Stimulated activated CD4-positive, alpha-beta T cell treated with anti-CD3 and anti-CD28 coated beads, Interleukin-12 subunit alpha, Interleukin-12 subunit beta, amount 100 ng/mL, for 4 hours (primary cell): ENCODE measurements around the gene CNNM2.
A peak's percentile ranks its signal among the peaks of the same experiment; 100 is the strongest.
"Not testable (repeated sequence)": the region's sequence is repeated elsewhere in the genome, so short reads cannot be mapped to it uniquely, and the experiment has no call there.

ENCODE experiments used
- DNase-seq: peaks from one replicate; pipeline ENCODE4 v3.0.0-alpha.2; 2020

CNNM2 gene

DNA sequence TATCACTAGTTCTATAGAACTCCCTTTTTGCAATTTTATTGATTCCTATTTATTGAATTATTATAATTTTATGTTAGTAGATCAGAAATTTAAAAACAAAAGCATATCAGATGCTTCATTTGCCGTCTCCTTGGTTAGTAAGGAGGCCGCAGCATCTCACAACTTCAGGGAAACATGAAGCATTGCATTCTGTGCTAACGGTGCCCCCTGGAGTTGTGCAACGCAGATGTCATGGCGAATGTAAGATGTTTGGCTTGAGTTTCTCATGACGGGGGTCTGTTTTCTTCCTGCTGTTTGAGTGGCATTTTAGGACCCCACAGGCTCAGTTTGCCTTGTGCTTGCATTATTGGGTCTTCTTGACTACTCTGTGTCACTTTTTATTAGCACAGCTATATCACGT is 124.8 kb downstream of the CNNM2 start:
- no peak for DNase-seq

- no peak for DNase-seq
These were observed 126.9 kb downstream of the CNNM2 start for GRCh38 chr10:103044942-103045489.

DNA sequence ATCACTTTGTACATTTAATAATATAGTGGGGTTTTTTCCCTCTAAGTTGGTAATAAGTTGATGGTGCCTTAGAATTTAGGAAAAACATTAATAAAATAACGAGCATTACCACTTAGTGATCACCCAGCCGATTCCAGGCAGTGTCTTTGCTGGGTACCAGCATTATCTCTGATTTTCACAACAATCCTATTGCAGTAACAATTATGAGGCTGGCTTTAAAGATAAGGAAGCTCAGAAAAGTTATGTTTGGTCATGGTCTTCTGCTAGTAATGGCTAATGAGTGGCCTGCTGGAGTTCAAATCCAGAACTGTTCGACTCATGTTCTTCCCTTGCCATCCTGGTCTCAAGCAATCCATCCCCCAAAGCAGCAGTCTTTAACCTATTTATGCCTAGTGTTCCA is 127.9 kb downstream of the CNNM2 start:
- DNase-seq, result no peak

DNA sequence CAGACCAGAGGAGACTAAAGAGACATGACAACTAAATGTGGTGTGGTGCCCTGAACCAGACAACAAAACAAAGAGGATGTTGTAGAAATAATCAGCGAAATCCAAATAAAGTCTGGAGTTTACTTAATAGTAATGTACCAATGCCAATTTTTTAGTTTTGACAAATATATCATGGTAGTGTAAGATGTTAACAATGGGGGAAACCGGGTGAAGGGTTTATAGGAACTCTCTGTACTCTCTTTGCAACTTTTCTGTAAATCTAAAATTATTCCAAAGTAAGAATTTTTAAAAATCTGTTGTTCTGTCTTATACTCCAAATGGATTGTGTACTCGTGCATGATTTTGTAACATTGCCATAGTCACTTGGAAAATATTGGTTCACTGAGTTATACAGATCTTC is 129.3 kb downstream of the CNNM2 start:
- DNase-seq, result no peak

DNA sequence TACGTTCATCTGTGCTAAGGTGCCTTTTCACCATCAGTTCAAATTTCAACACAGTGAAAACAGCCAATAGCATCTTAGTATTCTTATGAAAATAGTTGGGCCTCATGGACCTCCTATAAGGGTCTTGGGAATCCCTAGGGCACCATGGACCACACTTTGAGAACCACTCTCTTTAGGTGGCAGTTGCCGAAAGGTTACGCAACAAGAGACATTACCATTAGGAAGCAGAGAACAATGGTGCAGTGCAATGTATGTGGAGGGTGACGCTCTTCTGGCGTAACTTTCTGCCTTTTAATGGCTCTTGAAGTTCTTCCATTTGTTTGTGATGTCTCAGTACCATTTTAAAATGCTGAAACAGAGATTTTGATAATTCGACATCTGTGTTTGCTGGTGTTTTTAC is 131.1 kb downstream of the CNNM2 start:
- DNase-seq, result no peak

DNA sequence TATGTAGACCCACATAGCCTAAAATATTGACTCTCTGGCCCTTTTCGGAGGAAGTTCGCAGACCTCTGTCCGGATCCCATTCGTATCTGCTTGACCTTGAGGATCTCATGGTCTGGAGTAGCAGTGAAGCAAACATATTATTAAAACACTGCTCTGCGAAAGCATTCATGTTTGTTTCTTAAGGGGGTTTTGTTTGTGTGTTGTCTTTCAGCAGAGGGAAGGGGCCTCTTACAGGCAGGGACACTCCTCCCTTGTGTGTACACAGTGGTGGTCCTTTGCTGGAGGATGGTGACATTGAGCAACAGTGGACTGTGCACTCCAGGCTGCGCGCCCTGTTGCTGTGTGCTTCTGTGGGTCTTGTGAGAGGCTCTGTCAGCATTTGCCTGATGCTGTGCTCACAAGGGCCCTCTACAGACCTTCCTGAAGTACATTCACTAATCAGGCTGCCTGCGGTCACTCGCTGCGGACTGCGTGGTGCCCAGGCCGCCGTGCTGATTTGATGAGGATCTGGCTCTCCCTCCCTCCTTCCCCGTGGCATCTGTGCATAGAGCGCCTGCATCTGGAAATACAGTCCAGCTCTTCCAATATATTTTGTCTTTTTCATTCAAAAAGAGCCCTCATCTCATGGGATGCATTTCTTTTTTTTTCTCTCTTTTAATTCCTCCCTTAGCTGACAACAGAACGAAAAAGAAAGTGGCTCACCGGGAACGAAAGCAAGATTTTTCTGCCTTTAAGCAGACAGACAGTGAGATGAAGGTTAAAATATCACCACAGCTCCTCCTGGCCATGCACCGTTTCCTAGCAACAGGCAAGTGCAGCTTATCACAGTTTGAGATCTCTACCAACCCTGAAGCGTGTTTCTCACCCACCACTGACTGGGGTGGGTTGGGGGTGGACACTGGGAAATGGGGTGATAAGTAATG is 135.8 kb downstream of the CNNM2 start:
- DNase-seq, result peak; percentile 10

DNA sequence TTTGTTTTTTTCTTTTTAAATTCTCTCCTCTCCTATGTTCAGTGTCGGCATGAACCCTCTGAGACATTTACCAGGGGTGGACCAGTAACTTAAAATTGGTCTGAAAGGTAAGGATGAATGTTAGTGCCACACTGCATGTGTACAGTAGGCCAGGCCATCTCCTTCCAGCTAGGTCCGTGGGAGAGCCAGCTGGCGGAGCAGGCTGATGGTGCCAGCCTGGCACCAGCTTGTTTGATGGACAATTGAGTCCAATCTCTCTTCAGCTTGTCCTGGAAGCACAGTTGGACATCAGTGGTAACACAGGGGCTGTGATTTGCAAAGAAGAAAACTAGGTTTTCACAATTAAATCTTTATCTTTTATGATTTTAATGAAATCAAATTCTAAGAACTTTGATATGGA is 136.5 kb downstream of the CNNM2 start:
- no peak for DNase-seq

DNA sequence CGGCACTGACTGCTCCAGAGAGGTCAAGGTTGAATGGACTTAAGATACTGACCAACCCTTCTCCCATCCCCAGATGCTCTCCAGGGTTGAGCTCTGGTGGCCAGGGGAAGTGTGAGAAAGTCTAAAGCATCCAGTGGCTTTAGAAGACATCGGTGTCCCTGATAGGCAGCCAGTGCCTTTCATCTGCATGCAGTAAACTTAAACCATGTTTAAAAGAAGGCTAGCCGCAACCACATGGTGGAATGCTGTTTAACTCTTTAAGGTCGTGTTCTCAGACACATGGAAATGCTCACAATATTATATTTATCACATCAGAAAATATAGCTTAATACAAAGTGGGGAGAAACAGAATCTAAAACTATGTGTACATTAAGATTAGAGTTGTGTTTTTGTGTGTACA is 137.0 kb downstream of the CNNM2 start:
- DNase-seq, result no peak

DNA sequence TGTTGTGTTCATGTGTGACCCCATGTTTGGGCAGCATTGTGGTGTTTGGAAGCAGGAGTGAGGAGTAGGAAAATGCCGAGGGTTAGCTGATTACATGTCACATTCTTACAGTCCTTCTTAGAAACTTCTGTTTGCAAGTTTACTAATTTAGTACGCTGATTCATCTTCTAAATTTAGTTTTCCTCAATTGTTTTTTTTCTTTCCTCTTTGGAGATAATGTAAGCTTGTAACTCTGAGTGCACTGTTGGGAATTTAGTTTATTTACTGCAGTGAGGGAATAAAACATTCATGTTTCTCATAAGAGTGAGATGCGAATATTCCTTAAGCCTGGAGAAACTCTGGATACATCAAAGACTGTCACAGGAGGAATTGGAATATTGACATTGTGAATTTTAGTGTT is 139.9 kb downstream of the CNNM2 start:
- DNase-seq, result no peak

- no peak for DNase-seq
These were observed 142.5 kb downstream of the CNNM2 start for GRCh38 chr10:103060575-103060974.

DNA sequence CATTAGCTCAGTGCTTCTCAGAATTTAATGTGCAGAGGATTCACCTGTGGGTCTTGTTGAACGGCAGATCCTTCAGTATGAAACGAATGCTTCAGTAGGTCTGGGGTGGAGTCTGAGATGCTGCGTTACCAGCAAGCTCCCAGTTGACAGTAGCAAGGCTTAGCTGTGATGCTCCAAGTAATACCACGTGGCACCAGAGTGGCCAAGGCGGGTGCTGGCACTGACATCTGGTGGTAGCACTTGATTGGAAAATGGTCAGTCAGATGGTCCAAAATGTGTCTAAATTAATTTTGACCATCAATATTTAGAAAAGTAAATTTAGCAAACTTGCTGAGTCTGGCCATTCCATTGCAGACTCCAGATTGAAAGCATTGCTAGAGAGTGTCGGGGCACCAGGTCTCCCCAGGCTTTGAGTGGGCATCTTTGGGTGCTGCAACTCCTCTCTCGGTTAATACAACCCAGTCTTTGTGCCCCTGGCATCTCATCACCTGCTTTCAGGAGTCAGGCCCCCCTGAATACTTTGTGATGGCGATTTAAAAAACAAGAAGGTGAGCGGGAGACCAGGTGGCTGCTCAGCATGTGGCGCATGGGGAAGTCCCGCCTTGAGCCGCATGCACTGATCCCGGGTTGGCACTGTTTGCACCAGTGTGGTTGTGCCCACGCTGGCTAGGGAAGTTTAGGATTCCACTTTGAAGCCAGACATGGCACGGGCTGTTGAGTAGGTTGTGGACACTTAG is 144.9 kb downstream of the CNNM2 start:
- no peak for DNase-seq

- DNase-seq, result no peak
These were observed 146.9 kb downstream of the CNNM2 start for GRCh38 chr10:103064956-103065355.

GRCh38 chr10:103066141-103067098 is 148.3 kb downstream of the CNNM2 start:
- no peak for DNase-seq

- DNase-seq, result not testable (repeated sequence)
These were observed 149.0 kb downstream of the CNNM2 start for GRCh38 chr10:103067099-103067477.

GRCh38 chr10:103067484-103067883 is 149.4 kb downstream of the CNNM2 start:
- no peak for DNase-seq

GRCh38 chr10:103067956-103068355 is 149.9 kb downstream of the CNNM2 start:
- DNase-seq, result no peak

GRCh38 chr10:103069453-103070331 is 151.6 kb downstream of the CNNM2 start:
- DNase-seq, result peak; percentile 66

- DNase-seq, result no peak
These were observed 154.2 kb downstream of the CNNM2 start for GRCh38 chr10:103072276-103072675.

- DNase-seq, result no peak
These were observed 154.8 kb downstream of the CNNM2 start for GRCh38 chr10:103072891-103073290.

- no peak for DNase-seq
These were observed 158.9 kb downstream of the CNNM2 start for GRCh38 chr10:103077020-103077419.

- DNase-seq, result no peak
These were observed 159.6 kb downstream of the CNNM2 start for GRCh38 chr10:103077491-103078308.
